ENCODE data around the gene GPC3.

Gene GPC3

GRCh38 chrX:133566876-133567275 lies 418.5 kb downstream of the GPC3 start:
- no peak for DNase-seq (ENCODE audit: low read depth)
- no peak overlapping the region for H3K4me3 ChIP-seq (ENCODE audit: low read depth, low read length)
- no peak for TF ChIP-seq CTCF (IDR thresholded peaks at IDR 0.05; ENCODE audit: low read depth, low read length, missing control alignments)
- in situ Hi-C loops (cut with HindIII; ENCODE audit: low sequenced_read_pairs): no loop called here

- H3K4me3 ChIP-seq (ENCODE audit: low read depth, low read length): no peak overlapping the region
- no peak for TF ChIP-seq CTCF (IDR thresholded peaks at IDR 0.05; ENCODE audit: low read depth, low read length, missing control alignments)
- DNase-seq (ENCODE audit: low read depth): no peak
- in situ Hi-C loops (cut with HindIII; ENCODE audit: low sequenced_read_pairs): no loop called here
These were observed 421.7 kb downstream of the GPC3 start for GRCh38 chrX:133563705-133564104.

GRCh38 chrX:133561251-133561650 lies 424.1 kb downstream of the GPC3 start:
- in situ Hi-C loops (cut with HindIII; ENCODE audit: low sequenced_read_pairs): no loop called here
- TF ChIP-seq CTCF (IDR thresholded peaks at IDR 0.05; ENCODE audit: low read depth, low read length, missing control alignments): no peak
- no peak overlapping the region for H3K4me3 ChIP-seq (ENCODE audit: low read depth, low read length)
- peak; percentile 8 for DNase-seq (ENCODE audit: low read depth)

GRCh38 chrX:133559909-133560308 lies 425.5 kb downstream of the GPC3 start:
- TF ChIP-seq CTCF (IDR thresholded peaks at IDR 0.05; ENCODE audit: low read depth, low read length, missing control alignments): no peak
- in situ Hi-C loops (cut with HindIII; ENCODE audit: low sequenced_read_pairs): no loop called here
- no peak for DNase-seq (ENCODE audit: low read depth)
- no peak overlapping the region for H3K4me3 ChIP-seq (ENCODE audit: low read depth, low read length)

- in situ Hi-C loops (cut with HindIII; ENCODE audit: low sequenced_read_pairs): no loop called here
- DNase-seq (ENCODE audit: low read depth): no peak
- no peak for TF ChIP-seq CTCF (IDR thresholded peaks at IDR 0.05; ENCODE audit: low read depth, low read length, missing control alignments)
- H3K4me3 ChIP-seq (ENCODE audit: low read depth, low read length): no peak overlapping the region
These were observed 429.5 kb downstream of the GPC3 start for GRCh38 chrX:133555782-133556458.

- no peak for TF ChIP-seq CTCF (IDR thresholded peaks at IDR 0.05; ENCODE audit: low read depth, low read length, missing control alignments)
- in situ Hi-C loops (cut with HindIII; ENCODE audit: low sequenced_read_pairs): no loop called here
- no peak for DNase-seq (ENCODE audit: low read depth)
These were observed 434.5 kb downstream of the GPC3 start for GRCh38 chrX:133550665-133551485.

More at GRCh38 chrX:133550665-133551485, 434.5 kb downstream of the GPC3 start:
- H3K4me3 ChIP-seq (ENCODE audit: low read depth, low read length): no peak overlapping the region

Measured in astrocyte of the cerebellum (primary cell).